SK-N-SH treated with all-trans-retinoic acid at 6 μM for 48 hours (cell line): ENCODE results near the gene GLRX.

Source experiments
- ATAC-seq: fragments of 200-7000 bp; cut with Tn5 transposase; 3 replicates; pipeline ENCODE4 v1.9.1; 2020; ENCODE audit warnings: mild to moderate bottlenecking, moderate library complexity
- ARNTL ChIP-seq: fragments of 450-650 bp; formaldehyde crosslinking; IDR thresholded peaks from 2 replicates; pipeline ENCODE4 v1.5.0; 2020; ENCODE audit warnings: low read depth, mild to moderate bottlenecking, moderate library complexity, borderline replicate concordance
- BACH2 ChIP-seq: fragments of 250-450 bp; sonication (Bioruptor Pico); IDR thresholded peaks from 2 replicates; pipeline ENCODE4 v1.9.0; 2021; ENCODE audit warnings: mild to moderate bottlenecking, borderline replicate concordance
- CREB5 ChIP-seq: fragments of 250-450 bp; sonication (Bioruptor Pico); IDR thresholded peaks from 2 replicates; pipeline ENCODE4 v1.5.1; 2020; ENCODE audit warnings: low read depth, mild to moderate bottlenecking, moderate library complexity
- CSDC2 ChIP-seq: fragments of 250-450 bp; sonication (Bioruptor Pico); IDR thresholded peaks from 2 replicates; pipeline ENCODE4 v1.5.0; 2020; ENCODE audit warnings: mild to moderate bottlenecking, moderate library complexity
- CSRNP3 ChIP-seq: fragments of 250-450 bp; sonication (Bioruptor Pico); IDR thresholded peaks from 2 replicates; pipeline ENCODE4 v1.5.1; 2021; ENCODE audit warnings: mild to moderate bottlenecking, moderate library complexity
- ESRRG ChIP-seq: fragments of 250-450 bp; sonication (Bioruptor Pico); IDR thresholded peaks from 2 replicates; pipeline ENCODE4 v1.6.1; 2021; ENCODE audit warnings: mild to moderate bottlenecking
- GLIS3 ChIP-seq: fragments of 250-450 bp; sonication (Bioruptor Pico); IDR thresholded peaks from 2 replicates; pipeline ENCODE4 v1.5.0; 2020; ENCODE audit warnings: mild to moderate bottlenecking, moderate library complexity
- ISL1 ChIP-seq: fragments of 250-450 bp; sonication (Bioruptor Pico); IDR thresholded peaks from 2 replicates; pipeline ENCODE4 v2.1.2; 2022; ENCODE audit warnings: mild to moderate bottlenecking, moderate library complexity
- PATZ1 ChIP-seq: fragments of 250-450 bp; sonication (Bioruptor Pico); IDR thresholded peaks from 2 replicates; pipeline ENCODE4 v1.8.0; 2020; ENCODE audit warnings: mild to moderate bottlenecking, moderate library complexity, borderline replicate concordance
- POU6F1 ChIP-seq: fragments of 250-450 bp; sonication (Bioruptor Pico); IDR thresholded peaks from 2 replicates; pipeline ENCODE4 v1.8.0; 2021; ENCODE audit warnings: low read depth, mild to moderate bottlenecking, moderate library complexity, borderline replicate concordance
- PPARA ChIP-seq: fragments of 250-450 bp; sonication (Bioruptor Pico); IDR thresholded peaks from 2 replicates; pipeline ENCODE4 v1.5.0; 2020; ENCODE audit warnings: mild to moderate bottlenecking, borderline replicate concordance
- RARB ChIP-seq: fragments of 250-450 bp; sonication (Bioruptor Pico); IDR thresholded peaks from 2 replicates; pipeline ENCODE4 v1.8.0; 2021; ENCODE audit warnings: mild to moderate bottlenecking, moderate library complexity
- SNAI2 ChIP-seq: fragments of 250-450 bp; sonication (Bioruptor Pico); IDR thresholded peaks from 2 replicates; pipeline ENCODE4 v1.5.0; 2020; ENCODE audit warnings: mild to moderate bottlenecking, moderate library complexity
- TCF4 ChIP-seq: fragments of 250-450 bp; sonication (Bioruptor Pico); IDR thresholded peaks from 2 replicates; pipeline ENCODE4 v1.8.0; 2021; ENCODE audit warnings: mild to moderate bottlenecking, moderate library complexity, borderline replicate concordance
- TOX ChIP-seq: fragments of 250-450 bp; sonication (Bioruptor Pico); IDR thresholded peaks from 2 replicates; pipeline ENCODE4 v1.8.0; 2021; ENCODE audit warnings: mild to moderate bottlenecking, moderate library complexity, borderline replicate concordance
- TSHZ2 ChIP-seq: fragments of 250-450 bp; sonication (Bioruptor Pico); IDR thresholded peaks from 2 replicates; pipeline ENCODE4 v1.5.0; 2020; ENCODE audit warnings: mild to moderate bottlenecking, moderate library complexity
- ZC3H10 ChIP-seq: fragments of 250-450 bp; sonication (Bioruptor Pico); IDR thresholded peaks from 2 replicates; pipeline ENCODE4 v1.5.1; 2021; ENCODE audit warnings: mild to moderate bottlenecking, moderate library complexity
- ZFP3 ChIP-seq: fragments of 250-450 bp; sonication (Bioruptor Pico); IDR thresholded peaks from 2 replicates; pipeline ENCODE4 v1.5.0; 2020; ENCODE audit warnings: mild to moderate bottlenecking, moderate library complexity
- ZFP30 ChIP-seq: fragments of 450-650 bp; formaldehyde crosslinking; IDR thresholded peaks from 2 replicates; pipeline ENCODE4 v1.5.0; 2022; ENCODE audit warnings: mild to moderate bottlenecking, moderate library complexity
- ZNF565 ChIP-seq: fragments of 450-650 bp; formaldehyde crosslinking; conservative IDR thresholded peaks from 2 replicates; pipeline ENCODE4 v1.5.0; 2020; ENCODE audit warnings: low read depth, mild to moderate bottlenecking, moderate library complexity
- ZNF70 ChIP-seq: fragments of 450-650 bp; formaldehyde crosslinking; IDR thresholded peaks from 2 replicates; pipeline ENCODE4 v1.5.0; 2020; ENCODE audit warnings: mild to moderate bottlenecking, moderate library complexity
- ZNF8 ChIP-seq: fragments of 450-650 bp; formaldehyde crosslinking; IDR thresholded peaks from 2 replicates; pipeline ENCODE4 v1.5.0; 2020; ENCODE audit warnings: mild to moderate bottlenecking, moderate library complexity

Gene GLRX

GRCh38 chr5:95847261-95847592, 24.7 kb upstream of the GLRX start:
- no peak for ATAC-seq
- no peak for TF ChIP-seq CSDC2 (CRISPR knock-in tag)
- TF ChIP-seq TSHZ2 (CRISPR knock-in tag) = no peak
- no peak for TF ChIP-seq ZC3H10
- TF ChIP-seq ARNTL (CRISPR knock-in tag) = no peak
- no peak for TF ChIP-seq GLIS3
- TF ChIP-seq ESRRG (CRISPR knock-in tag) = no peak
- TF ChIP-seq PPARA (CRISPR knock-in tag) = no peak
- TF ChIP-seq RARB (CRISPR knock-in tag) = no peak
- no peak for TF ChIP-seq ZNF70 (CRISPR knock-in tag)
- no peak for TF ChIP-seq ZNF565 (CRISPR knock-in tag)
- TF ChIP-seq POU6F1 (CRISPR knock-in tag) = no peak
- no peak for TF ChIP-seq CSRNP3 (CRISPR knock-in tag)
- TF ChIP-seq ZFP30 (CRISPR knock-in tag) = no peak
- no peak for TF ChIP-seq BACH2 (CRISPR knock-in tag)

- ATAC-seq = peak; percentile 98
- TF ChIP-seq POU6F1 (CRISPR knock-in tag) = no peak
- TF ChIP-seq ESRRG (CRISPR knock-in tag) = no peak
- TF ChIP-seq ZFP3 (CRISPR knock-in tag) = no peak
- no peak for TF ChIP-seq SNAI2 (CRISPR knock-in tag)
- TF ChIP-seq ISL1 (CRISPR knock-in tag) = no peak
- no peak for TF ChIP-seq TSHZ2 (CRISPR knock-in tag)
- TF ChIP-seq TOX (CRISPR knock-in tag) = no peak
- TF ChIP-seq GLIS3 = no peak
Observed at GRCh38 chr5:95846554-95847260, 24.2 kb upstream of the GLRX start.

GRCh38 chr5:95845391-95845790, 22.9 kb upstream of the GLRX start:
- no peak for TF ChIP-seq POU6F1 (CRISPR knock-in tag)
- no peak for TF ChIP-seq PATZ1 (CRISPR knock-in tag)
- TF ChIP-seq GLIS3 = no peak
- TF ChIP-seq BACH2 (CRISPR knock-in tag) = no peak
- TF ChIP-seq ZFP3 (CRISPR knock-in tag) = no peak
- no peak for TF ChIP-seq ISL1 (CRISPR knock-in tag)
- no peak for TF ChIP-seq TCF4 (CRISPR knock-in tag)
- no peak for TF ChIP-seq ZNF8 (CRISPR knock-in tag)
- no peak for TF ChIP-seq CREB5 (CRISPR knock-in tag)
- no peak for TF ChIP-seq RARB (CRISPR knock-in tag)
- TF ChIP-seq, all 23 proteins: peak for 0
- ATAC-seq = no peak
